ENCODE results near the gene CTDSPL2.
"Not testable (repeated sequence)": the region's sequence is repeated elsewhere in the genome, so short reads cannot be mapped to it uniquely, and the experiment has no call there.

Gene CTDSPL2

DNA sequence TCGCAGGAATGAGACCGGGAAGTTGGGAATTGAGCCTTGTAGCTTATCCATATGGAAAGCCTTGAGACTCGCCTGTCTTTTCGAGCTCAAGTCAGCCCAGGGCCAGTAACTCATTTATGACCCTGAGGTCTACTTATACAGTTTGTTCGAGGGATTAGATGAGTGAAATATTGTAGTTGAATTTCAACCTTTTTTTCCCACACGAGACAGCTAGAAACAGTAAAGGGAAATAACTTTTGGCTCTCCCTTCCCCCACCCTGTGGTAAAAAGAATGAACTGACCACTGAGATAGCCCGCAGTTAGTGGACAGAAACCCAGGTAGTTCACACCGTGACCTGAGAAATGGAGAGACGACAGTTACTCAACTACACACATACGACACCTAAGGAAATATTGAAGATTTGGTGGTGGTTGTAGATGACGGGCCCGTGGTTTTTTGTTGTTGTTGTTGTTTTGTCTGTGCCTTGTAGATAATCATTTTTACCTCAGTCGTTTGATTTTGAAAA is 110.4 kb downstream of the CTDSPL2 start:
- DNase-seq (ENCODE audit: low read depth in 2 of 2): no peak

DNA sequence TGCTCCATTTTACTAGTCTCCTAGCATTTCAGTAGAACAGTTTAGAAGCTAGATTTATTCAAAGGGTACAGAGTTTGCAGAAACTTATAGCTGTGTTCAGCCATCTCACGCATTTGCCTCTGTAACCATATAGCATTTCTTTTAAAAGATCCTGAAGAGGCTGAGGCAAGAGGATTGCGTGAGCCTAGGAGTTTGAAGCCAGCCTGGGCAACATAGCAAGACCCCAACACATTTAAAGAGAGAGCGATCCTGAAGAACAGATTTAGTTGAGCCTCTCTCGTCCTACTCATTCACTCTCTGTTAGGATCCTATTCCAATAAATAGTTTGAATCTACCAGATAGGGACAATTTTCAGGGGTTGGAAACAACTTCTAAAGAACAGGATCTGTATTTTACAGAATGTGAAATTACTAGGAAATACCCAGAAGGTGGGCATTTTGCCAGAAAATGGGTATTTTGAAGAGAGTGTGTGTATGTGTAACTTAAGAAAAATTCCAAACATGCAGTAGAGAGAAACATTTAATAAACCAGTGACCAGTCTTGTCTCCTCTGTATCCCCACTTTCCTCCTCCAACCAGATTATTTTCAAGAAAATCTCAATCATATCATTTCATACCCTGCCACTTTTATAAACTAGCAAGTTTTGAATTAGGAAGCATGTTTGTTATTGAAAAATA is 114.0 kb downstream of the CTDSPL2 start:
- no peak for DNase-seq (ENCODE audit: low read depth in 2 of 2)

DNA sequence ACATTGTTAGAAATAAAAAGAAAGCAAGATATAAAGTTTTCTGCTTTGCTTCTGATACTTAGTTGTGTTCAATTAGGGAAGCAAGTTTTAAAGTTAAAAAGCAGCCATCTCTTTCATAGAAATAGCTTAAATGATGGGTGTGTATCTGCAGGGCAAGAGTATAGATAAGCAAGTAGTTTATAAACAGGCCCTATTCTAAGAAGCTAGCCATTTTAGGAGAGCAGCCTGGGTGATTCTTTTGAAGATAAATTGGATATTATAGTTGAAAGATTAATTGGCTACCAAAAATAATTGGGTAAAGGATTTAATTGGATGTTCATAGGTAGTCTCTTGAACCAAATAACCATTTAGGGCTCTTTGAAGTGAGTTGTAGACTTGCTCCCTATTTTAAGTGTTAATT is 115.2 kb downstream of the CTDSPL2 start:
- DNase-seq (ENCODE audit: low read depth in 2 of 2): no peak

DNA sequence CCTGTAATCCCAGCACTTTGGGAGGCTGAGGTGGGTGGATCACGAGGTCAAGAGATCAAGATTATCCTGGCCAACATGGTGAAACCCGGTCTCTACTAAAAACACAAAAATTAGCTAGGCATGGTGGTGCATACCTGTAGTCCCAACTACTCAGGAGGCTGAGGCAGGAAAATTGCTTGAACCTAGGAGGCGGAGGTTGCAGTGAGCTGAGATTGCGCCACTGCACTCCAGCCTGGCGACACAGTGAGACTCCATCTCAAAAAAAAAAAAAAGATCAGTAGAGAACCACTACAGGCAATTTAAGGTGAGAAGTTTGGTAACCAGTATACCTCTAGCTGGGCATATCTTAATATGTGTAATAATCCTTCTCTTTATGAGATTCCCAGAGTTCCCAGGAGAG is 117.3 kb downstream of the CTDSPL2 start:
- not testable (repeated sequence) for DNase-seq (ENCODE audit: low read depth in 2 of 2)

DNA sequence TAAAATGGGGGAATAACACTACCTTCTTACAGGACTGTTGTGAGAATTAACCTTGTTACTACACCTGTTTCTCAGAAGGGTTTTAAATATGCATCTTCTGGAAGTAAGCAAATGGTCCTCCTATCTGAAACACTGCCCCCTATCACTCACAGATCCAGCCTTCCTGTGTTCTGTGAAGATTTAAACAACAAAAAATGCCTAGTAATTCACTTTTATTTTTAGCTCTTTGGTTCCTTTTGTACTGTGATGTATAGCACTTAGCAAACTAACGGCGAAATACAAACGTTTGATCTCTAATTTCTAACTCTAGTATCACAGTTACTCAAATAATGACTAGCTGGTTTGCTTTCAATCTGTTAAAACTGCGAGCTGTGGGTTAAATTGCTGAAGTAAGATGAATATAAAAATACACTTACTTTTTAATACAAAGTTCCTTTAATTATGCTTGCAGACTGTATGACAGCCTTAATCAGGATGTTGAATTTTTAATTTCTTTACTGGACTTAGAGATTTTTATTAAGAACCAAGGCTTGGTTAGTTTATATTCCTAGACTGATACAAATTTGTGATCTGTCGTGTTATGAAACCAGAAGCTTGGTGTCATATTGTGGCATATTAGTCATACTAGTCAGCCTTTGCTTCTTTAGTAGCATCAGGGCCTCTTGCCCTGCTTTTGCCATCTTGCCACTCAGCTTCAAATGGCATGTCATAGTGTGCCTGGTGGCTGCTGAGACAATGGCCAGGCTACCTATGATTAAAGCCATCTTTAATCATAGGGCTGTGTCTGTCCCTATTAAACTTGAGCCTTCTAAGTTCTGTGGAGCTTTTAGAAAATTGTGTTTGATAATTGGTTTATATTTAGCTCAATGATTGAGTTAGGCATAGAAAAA is 118.7 kb downstream of the CTDSPL2 start:
- no peak for DNase-seq (ENCODE audit: low read depth in 2 of 2)

DNA sequence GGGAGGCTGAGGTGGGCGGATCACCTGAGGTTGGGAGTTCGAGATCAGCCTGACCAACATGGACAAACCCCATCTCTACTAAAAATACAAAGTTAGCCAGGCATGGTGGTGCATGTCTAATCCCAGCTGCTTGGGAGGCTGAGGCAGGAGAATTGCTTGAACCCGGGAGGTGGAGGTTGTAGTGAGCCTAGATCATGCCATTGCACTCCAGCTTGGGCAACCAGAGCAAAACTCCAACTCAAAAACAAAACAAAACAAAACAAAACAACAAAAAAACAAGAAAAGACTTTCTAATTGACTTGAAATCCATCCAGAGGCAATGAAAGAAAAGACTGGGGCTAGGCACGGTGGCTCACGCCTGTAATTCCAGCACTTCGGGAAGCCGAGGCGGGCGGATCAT is 121.7 kb downstream of the CTDSPL2 start:
- not testable (repeated sequence) for DNase-seq (ENCODE audit: low read depth in 2 of 2)

DNA sequence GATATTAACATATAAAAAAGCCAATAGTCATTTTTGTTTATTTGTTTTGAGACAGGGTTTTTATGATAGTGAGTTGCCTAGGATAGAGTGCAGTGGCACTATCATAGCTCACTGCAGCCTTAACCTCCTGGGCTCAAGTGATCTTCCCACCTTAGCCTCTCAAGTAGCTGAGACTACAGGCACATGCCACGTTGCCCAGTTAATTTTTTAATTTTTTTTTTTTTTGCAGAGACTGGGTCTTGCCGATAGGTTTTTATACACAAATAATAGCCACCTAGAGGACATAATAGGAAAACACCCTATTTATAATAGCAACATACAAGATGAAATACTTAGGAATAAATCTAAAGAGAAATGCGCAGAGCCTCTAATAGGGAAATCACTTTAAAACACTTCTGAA is 122.8 kb downstream of the CTDSPL2 start:
- no peak for DNase-seq (ENCODE audit: low read depth in 2 of 2)

DNA sequence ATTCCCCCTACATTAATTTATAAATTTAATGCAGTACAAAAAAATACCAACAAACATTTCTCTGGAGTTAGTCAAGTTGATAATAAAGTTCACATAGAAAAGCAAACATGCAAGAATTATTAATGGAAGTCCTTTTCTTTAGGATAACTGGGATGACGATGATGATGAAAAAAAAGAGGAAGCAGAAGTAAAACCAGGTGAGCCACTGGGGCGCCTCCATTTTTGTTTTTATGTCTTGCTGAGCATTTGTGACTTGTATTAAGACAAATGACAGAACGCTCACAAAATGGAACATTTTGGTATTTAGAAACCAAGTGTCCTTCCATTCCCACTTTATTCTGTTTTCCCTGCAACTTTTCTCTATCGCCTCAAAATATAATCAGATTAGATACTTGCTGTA is 123.3 kb downstream of the CTDSPL2 start:
- DNase-seq (ENCODE audit: low read depth in 2 of 2): no peak

DNA sequence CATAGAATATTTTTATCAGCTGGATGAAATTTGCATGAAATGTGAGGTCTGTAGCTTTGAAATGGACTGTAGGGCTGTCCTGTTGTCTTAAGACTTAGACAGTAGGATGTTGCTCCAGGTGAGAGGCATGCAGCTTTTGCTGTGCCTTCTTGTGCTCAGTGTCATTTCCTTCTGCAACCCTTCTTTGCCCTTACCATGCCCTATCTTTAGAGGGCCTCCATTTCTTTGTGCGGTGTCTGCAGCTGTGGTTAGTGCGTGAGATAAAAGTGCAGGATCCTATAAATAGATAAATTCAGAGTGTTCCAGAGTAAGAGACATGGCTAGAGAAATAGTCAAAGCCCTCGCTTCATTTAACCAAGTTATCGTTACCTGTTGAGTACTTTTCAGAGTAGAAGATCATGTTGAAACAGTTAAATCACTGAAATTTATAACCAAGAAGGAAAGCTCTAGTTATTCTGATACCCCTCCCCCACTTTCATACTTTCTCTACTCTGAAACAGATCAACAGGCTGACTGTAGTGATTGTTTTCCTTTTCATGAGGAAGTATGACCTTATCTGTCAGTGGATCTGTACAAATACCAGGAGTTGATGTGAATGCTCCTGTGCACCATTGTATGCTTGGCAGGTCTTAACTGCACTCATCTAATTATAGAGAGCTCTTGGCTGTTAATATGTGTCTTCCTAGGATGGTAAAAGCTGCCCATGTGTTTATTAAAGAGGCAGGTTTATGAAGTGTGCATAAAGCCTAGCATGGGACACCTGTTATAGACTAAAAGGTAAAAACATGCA is 127.7 kb downstream of the CTDSPL2 start:
- no peak for DNase-seq (ENCODE audit: low read depth in 2 of 2)

DNA sequence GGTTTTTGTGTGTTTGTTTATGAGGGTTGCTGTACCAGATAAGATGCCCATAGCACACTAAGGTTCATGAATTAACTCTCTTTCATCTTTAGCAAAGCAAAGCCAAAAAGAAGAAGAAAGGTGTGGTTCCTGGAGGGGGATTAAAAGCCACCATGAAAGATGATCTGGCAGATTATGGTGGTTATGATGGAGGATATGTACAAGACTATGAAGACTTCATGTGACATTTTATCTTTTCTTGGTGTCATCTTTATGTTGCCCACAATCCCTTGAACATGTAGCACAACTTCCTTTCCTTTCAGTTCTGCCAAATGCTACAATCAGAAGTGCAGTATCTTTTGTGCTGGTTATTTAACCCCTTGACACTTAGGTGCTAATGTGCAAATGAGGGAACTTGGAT is 133.5 kb downstream of the CTDSPL2 start:
- DNase-seq (ENCODE audit: low read depth in 2 of 2): not testable (repeated sequence)

DNA sequence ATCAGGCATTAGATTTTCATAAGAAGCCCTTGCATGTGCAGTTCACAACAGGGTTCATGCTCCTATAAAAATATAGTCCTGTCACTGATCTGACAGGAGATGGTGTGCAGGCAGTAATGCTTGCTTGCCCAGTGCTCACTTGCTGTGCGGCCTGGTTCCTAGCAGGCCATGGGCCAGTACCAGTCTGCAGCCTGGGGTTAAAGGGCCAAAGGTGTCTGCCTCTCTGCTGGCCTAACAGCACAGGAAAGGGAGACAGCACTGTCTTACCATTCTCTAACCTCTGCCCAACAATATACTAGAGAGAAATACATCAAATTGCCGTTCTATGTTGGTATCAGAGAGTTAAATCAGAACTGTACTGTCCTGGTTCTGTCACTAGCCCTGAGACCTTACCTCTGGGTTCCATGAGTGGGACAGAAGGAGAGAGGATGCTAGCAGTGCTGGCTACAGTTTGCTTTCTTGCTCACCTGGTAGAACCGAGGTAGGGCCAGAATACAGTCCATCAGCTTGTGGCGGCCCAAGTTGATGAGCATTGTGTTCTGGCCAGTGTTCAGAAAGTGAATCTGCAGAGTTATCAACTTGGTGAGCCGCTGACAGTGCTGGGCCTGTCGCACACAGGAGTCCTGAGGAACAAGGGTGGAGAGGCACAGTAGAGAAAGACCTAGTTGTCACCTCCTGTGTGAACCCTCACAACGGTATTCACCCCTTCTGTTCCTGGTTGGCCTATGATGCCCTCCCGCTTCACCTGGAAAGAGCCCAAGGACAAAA is 138.1 kb downstream of the CTDSPL2 start:
- DNase-seq (ENCODE audit: low read depth in 2 of 2): no peak

DNA sequence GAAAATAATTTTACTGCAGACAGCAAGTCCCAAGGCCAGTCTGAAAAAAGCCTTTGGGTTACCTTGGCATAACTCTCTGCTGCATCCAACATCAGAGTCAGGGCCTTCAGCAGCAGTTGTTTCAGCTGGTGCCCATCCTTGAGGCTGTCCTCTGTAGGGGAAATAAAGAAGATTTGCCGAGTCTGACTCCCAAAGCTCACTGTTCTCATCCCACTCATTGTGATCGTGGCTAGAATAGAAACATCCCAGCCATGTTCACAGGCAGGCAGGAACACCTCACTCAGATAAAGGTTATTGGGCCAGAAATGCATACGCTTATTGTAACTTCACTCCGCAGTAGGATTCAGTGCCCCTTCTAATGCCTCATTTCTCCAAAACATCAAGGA is 138.7 kb downstream of the CTDSPL2 start:
- DNase-seq (ENCODE audit: low read depth in 2 of 2): no peak

DNA sequence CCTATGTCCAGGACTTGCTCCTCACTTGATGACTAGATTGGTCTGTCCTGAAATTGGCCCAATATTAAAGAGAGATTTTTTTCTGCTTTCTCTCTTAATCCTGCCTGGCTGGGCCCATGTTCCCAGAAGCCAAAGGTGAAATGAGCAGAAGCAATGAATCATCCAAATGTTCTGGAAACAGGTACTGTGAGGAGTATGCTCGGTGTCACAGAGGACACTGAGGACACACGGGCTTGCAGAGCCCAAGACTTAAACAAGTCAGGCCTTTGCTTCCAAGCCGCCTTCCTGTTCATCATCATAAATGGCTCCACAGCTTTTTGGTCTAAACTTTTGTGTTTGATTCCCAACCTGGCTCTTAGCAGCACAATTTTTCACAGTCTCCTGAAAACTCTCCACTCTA is 140.9 kb downstream of the CTDSPL2 start:
- no peak for DNase-seq (ENCODE audit: low read depth in 2 of 2)

DNA sequence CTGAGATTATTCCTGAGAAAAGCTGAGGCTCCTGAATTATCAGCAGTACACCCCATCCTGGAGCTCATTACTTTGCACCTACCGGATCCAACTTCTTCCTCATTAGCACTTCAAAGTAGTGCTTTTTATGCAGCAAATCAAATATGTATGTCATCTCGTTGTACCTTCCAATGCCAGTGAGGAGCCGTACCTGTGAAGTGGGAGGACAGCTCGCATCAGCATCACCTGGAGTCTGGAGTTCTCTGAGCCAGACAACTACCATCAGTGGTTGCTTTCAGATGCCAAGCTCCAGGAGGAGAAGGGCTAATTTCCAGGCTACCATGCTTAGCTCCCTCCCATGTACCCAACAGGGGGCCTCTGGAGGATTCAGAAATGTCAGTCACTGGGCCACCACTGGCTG is 141.9 kb downstream of the CTDSPL2 start:
- no peak for DNase-seq (ENCODE audit: low read depth in 2 of 2)

DNA sequence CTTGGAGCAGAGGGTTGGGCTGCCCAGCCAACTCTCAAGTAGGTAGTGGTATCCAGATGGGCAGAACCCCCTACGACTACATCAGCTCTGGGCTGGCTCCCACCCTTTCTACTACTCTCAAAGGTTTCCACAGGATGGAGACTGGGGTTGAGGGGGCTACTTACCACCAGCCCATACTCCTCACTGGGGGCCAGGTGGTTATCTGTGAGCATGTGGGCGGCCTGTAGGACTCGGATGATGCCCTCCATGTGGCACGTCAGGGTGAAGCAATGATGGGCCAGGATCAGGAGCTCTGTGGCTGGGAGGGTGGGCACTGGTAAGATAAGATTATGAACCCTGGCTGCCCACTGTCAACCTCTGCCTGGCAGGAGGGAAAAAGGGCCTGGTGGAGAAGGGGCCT is 142.9 kb downstream of the CTDSPL2 start:
- no peak for DNase-seq (ENCODE audit: low read depth in 2 of 2)

DNA sequence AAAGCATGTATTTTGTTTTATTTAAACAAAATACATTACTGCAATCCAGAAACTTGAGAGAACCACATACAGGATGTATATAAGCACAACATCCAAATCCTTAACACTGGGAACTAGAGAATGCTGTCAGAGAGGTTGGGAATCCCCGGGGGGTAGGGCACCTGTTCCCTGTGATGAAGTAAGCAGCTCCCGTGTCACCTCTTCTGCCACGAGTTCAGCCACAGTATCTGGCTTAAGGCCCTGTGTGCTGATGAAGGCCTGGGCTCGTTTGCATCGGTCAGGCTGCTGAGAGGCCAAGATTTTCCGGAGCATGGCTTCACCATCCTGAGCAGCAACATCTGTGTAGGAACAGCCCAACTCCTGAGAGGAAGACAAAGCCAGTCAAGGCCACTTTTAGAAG is 146.0 kb downstream of the CTDSPL2 start:
- no peak for DNase-seq (ENCODE audit: low read depth in 2 of 2)

DNA sequence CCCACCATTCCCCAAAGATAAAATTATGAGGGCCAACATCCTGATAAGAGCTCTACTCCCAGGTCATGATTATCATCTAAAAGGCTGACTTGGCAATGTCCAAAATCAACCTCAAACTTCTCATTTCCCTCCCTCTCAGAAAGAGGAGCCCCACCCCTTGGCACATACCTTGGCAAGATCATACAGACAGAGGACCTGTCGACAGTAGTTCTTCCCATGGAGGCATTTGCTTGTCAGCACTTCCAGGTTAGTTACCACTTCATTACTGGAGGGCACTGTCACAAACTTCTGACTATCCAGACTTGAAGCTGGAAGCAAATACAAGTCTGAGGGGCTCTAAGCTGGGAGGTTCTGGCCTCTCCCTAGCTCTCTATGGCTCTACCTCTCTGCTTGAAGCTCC is 147.3 kb downstream of the CTDSPL2 start:
- DNase-seq (ENCODE audit: low read depth in 2 of 2): no peak
